ENCODE data around the gene CD5L. TPM values are rescaled to one million over a fixed set of nuclear protein-coding genes. Genes with fewer than 3 reads are reported as not detected.

The CD5L gene
- total and polyA plus RNA-seq, 10 of the 15 experiments (the other 5 are each of a cell fraction or from before 2014, with no cell fraction given), result 0.10 to 0.57 (median 0.24) TPM

GRCh38 chr1:157842939-157843338, 1.3 kb upstream of the CD5L start (continued):
- peak; percentile 65 for TF ChIP-seq PKNOX1 (IDR thresholded peaks at IDR 0.05)
- TF ChIP-seq TAF1 (IDR thresholded peaks at IDR 0.05; ENCODE audit: borderline replicate concordance, low read depth, low read length), result no peak
- TF ChIP-seq SREBF2 (IDR thresholded peaks at IDR 0.05; ENCODE audit: low read length), result no peak
- TF ChIP-seq RUNX3 (IDR thresholded peaks at IDR 0.05; ENCODE audit: low read length), result peak; percentile 94
- TF ChIP-seq RCOR1 (conservative IDR thresholded peaks at IDR 0.05; ENCODE audit: low read depth, low read length), result no peak
- peak; percentile 66 for TF ChIP-seq CREM (IDR thresholded peaks at IDR 0.05; ENCODE audit: low read depth)
- peak; percentile 45 for TF ChIP-seq BCL3 (IDR thresholded peaks at IDR 0.05; ENCODE audit: borderline replicate concordance, insufficient read depth, low read depth, low read length, poor library complexity, severe bottlenecking)
- TF ChIP-seq MTA3 (IDR thresholded peaks at IDR 0.05; ENCODE audit: borderline replicate concordance, low read length), result peak; percentile 48; the same call in 1 of the 2 replicates
- no peak for TF ChIP-seq USF1 (IDR thresholded peaks at IDR 0.05; ENCODE audit: borderline replicate concordance, extremely low read length, insufficient read depth, low read depth, low read length)
- TF ChIP-seq POLR2AphosphoS2 (IDR thresholded peaks at IDR 0.05; ENCODE audit: low read depth, low read length), result no peak
- TF ChIP-seq ATF7 (IDR thresholded peaks at IDR 0.05; ENCODE audit: low read depth), result no peak
- TF ChIP-seq ZNF592 (IDR thresholded peaks at IDR 0.05), result no peak
- TF ChIP-seq JUNB (IDR thresholded peaks at IDR 0.05), result peak; percentile 95
- TF ChIP-seq IKZF2 (IDR thresholded peaks at IDR 0.05), result no peak
- no peak for TF ChIP-seq CHD4 (IDR thresholded peaks at IDR 0.05)
- TF ChIP-seq STAT1 (conservative IDR thresholded peaks at IDR 0.05), result no peak
- no peak for TF ChIP-seq SMARCA5 (IDR thresholded peaks at IDR 0.05)
- no peak for TF ChIP-seq LARP7 (IDR thresholded peaks at IDR 0.05)
- no peak for TF ChIP-seq HDAC2 (IDR thresholded peaks at IDR 0.05)
- TF ChIP-seq EED (IDR thresholded peaks at IDR 0.05; ENCODE audit: low read depth), result peak; percentile 89
- TF ChIP-seq ETV6 (conservative IDR thresholded peaks at IDR 0.05 in 1 of 2, IDR thresholded peaks at IDR 0.05 in 1 of 2; ENCODE audit: borderline replicate concordance in 1 of 2, low read depth in 1 of 2), result peak in 1 of 2 experiments; percentile 91; a peak in 2 of 4 replicates
- no peak for TF ChIP-seq SIN3A (IDR thresholded peaks at IDR 0.05; ENCODE audit: low read depth, low read length)
- peak; percentile 74 for TF ChIP-seq ATF2 (IDR thresholded peaks at IDR 0.05; ENCODE audit: low read length)
- TF ChIP-seq SPI1 (IDR thresholded peaks at IDR 0.05; ENCODE audit: borderline replicate concordance, insufficient read depth, low read depth, low read length), result no peak
